ENCODE results near the gene NPAS2. TPM values are rescaled to one million over a fixed set of nuclear protein-coding genes. Genes with fewer than 3 reads are reported as not detected.

NPAS2 gene
- total RNA-seq, 1 experiment from 2014 or later, result 20.4 TPM

GRCh38 chr2:100793982-100794381 is 26.0 kb upstream of the NPAS2 start (continued):
- TF ChIP-seq CTCF (IDR thresholded peaks at IDR 0.05 in 2 of 3, conservative IDR thresholded peaks at IDR 0.05 in 1 of 3; ENCODE audit: borderline replicate concordance in 1 of 3, insufficient read depth in 1 of 3, low read depth in 2 of 3, low read length in 2 of 3), result 0 out of 6 replicates have a peak, but pooled peaks of 2 of the 3 experiments have one; percentile 1 to 17

GRCh38 chr2:100796499-100797100 is 23.3 kb upstream of the NPAS2 start:
- POLR2A ChIA-PET, result no interaction called here
- H3K36me3 ChIP-seq (ENCODE audit: control insufficient read depth in 1 of 2, insufficient read depth in 2 of 2, low read length in 2 of 2), result no peaks in the 10 kb centered on the region
- H3K27me3 ChIP-seq (ENCODE audit: insufficient read depth, low read length), result no peaks in the 10 kb centered on the region
- ATAC-seq (no peak), DNase-seq (ENCODE audit: low read depth, low spot score) (no peak)
- CTCF ChIA-PET, result no interaction called here
- no peaks in the 10 kb centered on the region for H3K9me2 ChIP-seq (ENCODE audit: insufficient read depth)
- H2AFZ ChIP-seq (ENCODE audit: low read depth, low read length, poor library complexity, severe bottlenecking), result no peak overlapping the region
- no peaks in the 10 kb centered on the region for H4K20me1 ChIP-seq (ENCODE audit: insufficient read depth)
- TF ChIP-seq SP1 (IDR thresholded peaks at IDR 0.05; ENCODE audit: low read depth) (no peak), MAX (IDR thresholded peaks at IDR 0.05) (no peak), SIN3A (IDR thresholded peaks at IDR 0.05; ENCODE audit: low read depth) (no peak), ATF3 (IDR thresholded peaks at IDR 0.05) (no peak), FOSL1 (IDR thresholded peaks at IDR 0.05; ENCODE audit: low read depth) (no peak), YY1 (IDR thresholded peaks at IDR 0.05; ENCODE audit: extremely low read depth, insufficient replicate concordance, low read depth, low read length) (no peak), CTCF (IDR thresholded peaks at IDR 0.05 in 2 of 3, conservative IDR thresholded peaks at IDR 0.05 in 1 of 3; ENCODE audit: borderline replicate concordance in 1 of 3, insufficient read depth in 1 of 3, low read depth in 2 of 3, low read length in 2 of 3) (no peak), ZNF274 (IDR thresholded peaks at IDR 0.05; ENCODE audit: low read depth, low read length) (no peak), REST (IDR thresholded peaks at IDR 0.05; ENCODE audit: low read depth) (no peak)
- intact Hi-C loops (cut with micrococcal nuclease), result no loop called here
- RAD21 ChIA-PET (ENCODE audit: low non-redundant PET in 1 of 2, low total read pairs in 2 of 2, uncharacterized antibody in 2 of 2, unreplicated experiment in 2 of 2), result no interaction called here
- H3K27ac ChIP-seq (ENCODE audit: low read depth, low read length), result no peak overlapping the region
- no peaks in the 10 kb centered on the region for H3K79me2 ChIP-seq (ENCODE audit: insufficient read depth, low read length)
- H3K9ac ChIP-seq (ENCODE audit: low read length), result no peak overlapping the region
- H3K4me3 ChIP-seq (replicated peaks in 1 of 2; ENCODE audit: low read depth in 1 of 2, low read length in 2 of 2), result no peak overlapping the region
- H3K9me3 ChIP-seq (ENCODE audit: control insufficient read depth in 1 of 2, insufficient read depth in 1 of 2, low read depth in 1 of 2, low read length in 2 of 2), result no peaks in the 10 kb centered on the region
- BruUV-seq (replicated peaks), result no TSS peak
- no peak overlapping the region for H3K4me2 ChIP-seq (ENCODE audit: low read length)
- peaks cover 10 to 17% of the 10 kb centered on the region in 2 experiments; a peak in 3 of 4 replicates for H3K4me1 ChIP-seq (ENCODE audit: control insufficient read depth in 1 of 2, insufficient read depth in 2 of 2, low read length in 2 of 2)

Data from HCT116 (cell line).